Stomach smooth muscle (tissue), 2 donors: ENCODE measurements around the gene SMARCB1.

Experiments used
- H3K27ac ChIP-seq: one replicate; pipeline ENCODE4 v1.7.0; 2013; ENCODE audit warnings: mild to moderate bottlenecking, low read length, inconsistent platforms
- H3K27me3 ChIP-seq, 2 donors: one replicate each; pipeline ENCODE4 v1.7.0; 2013; ENCODE audit warnings: low read length in 2 of 2; ENCODE audit not compliant: insufficient read depth in 2 of 2, control insufficient read depth in 1 of 2
- H3K36me3 ChIP-seq, 2 donors: one replicate each; pipeline ENCODE4 v1.7.0; 2013; ENCODE audit warnings: low read length in 2 of 2; ENCODE audit not compliant: control insufficient read depth in 2 of 2, insufficient read depth in 2 of 2
- H3K4me1 ChIP-seq: one replicate; pipeline ENCODE4 v1.7.0; 2013; ENCODE audit warnings: low read length; ENCODE audit not compliant: control insufficient read depth, insufficient read depth
- H3K4me3 ChIP-seq, 2 donors: one replicate each; pipeline ENCODE4 v1.7.0; 2013; ENCODE audit warnings: low read length in 2 of 2
- H3K9ac ChIP-seq, 2 donors: one replicate each; pipeline ENCODE4 v1.7.0; 2013; ENCODE audit warnings: low read length in 2 of 2, mild to moderate bottlenecking in 1 of 2
- H3K9me3 ChIP-seq, 2 donors: one replicate each; pipeline ENCODE4 v1.7.0; 2013; ENCODE audit warnings: low read length in 2 of 2; ENCODE audit not compliant: control insufficient read depth in 2 of 2
- donor health status: healthy.
- donor health status: Pancreatic carcinoma.

Gene SMARCB1

GRCh38 chr22:23781511-23782183, 5.1 kb upstream of the SMARCB1 start:
- Histone ChIP-seq H3K9me3 (no peaks in the 10 kb centered on the region), H3K4me1 (peaks cover 21% of the 10 kb centered on the region), H3K4me3 (no peak overlapping the region), H3K9ac (no peak overlapping the region), H3K27me3 (no peaks in the 10 kb centered on the region), H3K36me3 (peaks cover 0 to 3% of the 10 kb centered on the region in 2 donors), H3K27ac (no peak overlapping the region)

DNA sequence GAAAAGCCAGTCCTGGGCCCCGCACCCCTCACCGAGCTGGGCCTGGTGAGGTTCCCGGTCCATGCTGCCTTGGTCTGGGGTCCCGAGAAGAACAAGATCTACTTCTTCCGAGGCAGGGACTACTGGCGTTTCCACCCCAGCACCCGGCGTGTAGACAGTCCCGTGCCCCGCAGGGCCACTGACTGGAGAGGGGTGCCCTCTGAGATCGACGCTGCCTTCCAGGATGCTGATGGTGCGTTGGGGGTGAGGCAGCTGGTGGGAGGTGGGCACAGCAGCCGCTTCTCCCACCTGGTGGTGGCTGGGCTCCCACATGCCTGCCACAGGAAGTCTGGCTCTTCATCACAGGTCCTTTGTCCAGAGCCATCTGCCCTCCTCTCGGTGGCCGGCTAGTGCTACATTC, 4.5 kb upstream of the SMARCB1 start:
- H3K4me3 ChIP-seq = no peak overlapping the region
- no peaks in the 10 kb centered on the region for H3K27me3 ChIP-seq
- H3K4me1 ChIP-seq = peaks cover 22% of the 10 kb centered on the region
- H3K9me3 ChIP-seq = no peaks in the 10 kb centered on the region
- H3K9ac ChIP-seq = no peak overlapping the region
- peaks cover 0 to 3% of the 10 kb centered on the region in 2 donors for H3K36me3 ChIP-seq
- no peak overlapping the region for H3K27ac ChIP-seq

DNA sequence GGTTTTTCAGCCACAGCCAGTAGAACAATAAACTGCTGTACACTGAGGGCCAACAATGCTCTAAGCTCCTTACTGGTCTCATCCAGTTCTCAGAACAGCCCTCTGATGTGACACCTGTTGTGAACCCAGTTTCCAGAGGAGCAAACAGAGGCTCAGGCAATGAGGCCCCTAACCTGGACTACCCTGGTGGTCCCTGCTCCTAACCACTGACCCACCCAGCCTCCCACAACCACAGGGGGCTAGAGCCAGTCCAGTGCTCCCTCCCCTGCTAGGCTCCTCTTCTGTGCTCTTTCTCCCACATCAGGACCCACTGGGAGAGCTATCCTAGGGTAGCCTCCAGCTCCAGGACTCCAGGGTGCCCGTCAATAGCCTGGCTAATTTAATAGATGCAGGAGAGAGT, 4.1 kb upstream of the SMARCB1 start:
- H3K4me1 ChIP-seq = peaks cover 24% of the 10 kb centered on the region
- no peaks in the 10 kb centered on the region for H3K9me3 ChIP-seq
- peaks cover 0 to 3% of the 10 kb centered on the region in 2 donors for H3K36me3 ChIP-seq
- H3K27me3 ChIP-seq = no peaks in the 10 kb centered on the region
- no peak overlapping the region for H3K4me3 ChIP-seq
- H3K9ac ChIP-seq = no peak overlapping the region
- no peak overlapping the region for H3K27ac ChIP-seq

- peaks cover 0 to 3% of the 10 kb centered on the region in 2 donors for H3K36me3 ChIP-seq
- peaks cover 22% of the 10 kb centered on the region for H3K4me1 ChIP-seq
- H3K9me3 ChIP-seq = no peaks in the 10 kb centered on the region
- H3K4me3 ChIP-seq = no peak overlapping the region
- no peak overlapping the region for H3K27ac ChIP-seq
- no peaks in the 10 kb centered on the region for H3K27me3 ChIP-seq
- H3K9ac ChIP-seq = no peak overlapping the region
These were observed 3.3 kb upstream of the SMARCB1 start for GRCh38 chr22:23783265-23784150.

- Histone ChIP-seq H3K27ac (no peak overlapping the region), H3K9ac (no peak overlapping the region), H3K36me3 (peaks cover 0 to 3% of the 10 kb centered on the region in 2 donors), H3K9me3 (no peaks in the 10 kb centered on the region), H3K27me3 (no peaks in the 10 kb centered on the region), H3K4me1 (peaks cover 23% of the 10 kb centered on the region), H3K4me3 (no peak overlapping the region)
These were observed 2.5 kb upstream of the SMARCB1 start for GRCh38 chr22:23784215-23784732.

GRCh38 chr22:23786261-23786710, 480 bp upstream of the SMARCB1 start:
- Histone ChIP-seq H3K27me3 (no peaks in the 10 kb centered on the region), H3K36me3 (peaks cover 0 to 5% of the 10 kb centered on the region in 2 donors), H3K9me3 (no peaks in the 10 kb centered on the region), H3K4me3 (peak overlapping the region; percentile 87 to 93), H3K4me1 (peaks cover 32% of the 10 kb centered on the region), H3K9ac (peak overlapping the region; percentile 71 to 92), H3K27ac (peak overlapping the region; percentile 94)

GRCh38 chr22:23787600-23787896, 782 bp downstream of the SMARCB1 start:
- Histone ChIP-seq H3K27me3 (no peaks in the 10 kb centered on the region), H3K27ac (no peak overlapping the region)

GRCh38 chr22:23787910-23788309, 1.1 kb downstream of the SMARCB1 start:
- no peak overlapping the region for H3K27ac ChIP-seq
- H3K4me1 ChIP-seq = peaks cover 34% of the 10 kb centered on the region
- peak overlapping the region; percentile 87 to 93 for H3K4me3 ChIP-seq

More at GRCh38 chr22:23787600-23787896, 782 bp downstream of the SMARCB1 start:
- H3K4me3 ChIP-seq = peak overlapping the region; percentile 87 to 93
- H3K9ac ChIP-seq = peak overlapping the region; percentile 75 to 92
- no peaks in the 10 kb centered on the region for H3K9me3 ChIP-seq
- peaks cover 9% of the 10 kb centered on the region in 2 donors for H3K36me3 ChIP-seq
- H3K4me1 ChIP-seq = peaks cover 34% of the 10 kb centered on the region

DNA sequence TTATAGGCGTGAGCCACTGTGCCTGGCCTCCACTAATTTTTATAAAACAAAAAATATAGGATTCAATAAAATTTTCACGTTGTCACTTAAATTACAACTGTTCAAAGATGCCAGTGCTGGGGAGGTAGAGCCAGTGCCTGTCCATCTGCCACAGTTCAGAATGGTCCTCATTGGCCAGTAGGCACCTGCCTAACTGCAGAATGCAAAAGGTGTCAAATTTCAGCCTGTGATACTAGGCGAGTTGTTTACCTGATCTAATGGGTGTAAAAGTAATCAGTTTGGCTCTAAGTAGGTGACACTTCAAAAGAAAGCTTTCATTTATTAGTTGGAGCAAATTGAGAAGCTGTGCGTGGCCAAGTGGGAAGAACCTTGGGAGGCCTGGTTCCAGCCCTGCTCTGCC, 2.4 kb downstream of the SMARCB1 start:
- no peaks in the 10 kb centered on the region for H3K9me3 ChIP-seq
- peaks cover 34% of the 10 kb centered on the region for H3K4me1 ChIP-seq
- H3K36me3 ChIP-seq = peaks cover 17 to 19% of the 10 kb centered on the region in 2 donors
- H3K27me3 ChIP-seq = no peaks in the 10 kb centered on the region
- no peak overlapping the region for H3K27ac ChIP-seq
- H3K9ac ChIP-seq = no peak overlapping the region
- H3K4me3 ChIP-seq = no peak overlapping the region

More at GRCh38 chr22:23787910-23788309, 1.1 kb downstream of the SMARCB1 start:
- H3K36me3 ChIP-seq = peaks cover 11% of the 10 kb centered on the region in 2 donors
- H3K9ac ChIP-seq = peak overlapping the region; percentile 75 to 92
- H3K27me3 ChIP-seq = no peaks in the 10 kb centered on the region
- no peaks in the 10 kb centered on the region for H3K9me3 ChIP-seq

GRCh38 chr22:23789638-23790037, 2.9 kb downstream of the SMARCB1 start:
- Histone ChIP-seq H3K4me3 (no peak overlapping the region), H3K9ac (peak overlapping the region in 1 of 2 donors; percentile 42), H3K27me3 (no peaks in the 10 kb centered on the region), H3K27ac (no peak overlapping the region), H3K9me3 (no peaks in the 10 kb centered on the region), H3K4me1 (peaks cover 34% of the 10 kb centered on the region), H3K36me3 (peaks cover 20 to 22% of the 10 kb centered on the region in 2 donors)
